ENCODE measurements around the gene PCNP.
"Not testable (repeated sequence)": the region's sequence is repeated elsewhere in the genome, so short reads cannot be mapped to it uniquely, and the experiment has no call there.

PCNP gene

GRCh38 chr3:101623656-101624055 lies 49.7 kb downstream of the PCNP start:
- DNase-seq (ENCODE audit: low read depth) = no peak
- TF ChIP-seq CTCF (IDR thresholded peaks at IDR 0.05; ENCODE audit: insufficient read depth, low read depth, low read length, missing control alignments) = no peak
- H3K4me3 ChIP-seq (ENCODE audit: low read depth, low read length) = no peak overlapping the region

GRCh38 chr3:101624857-101625256 lies 50.9 kb downstream of the PCNP start:
- DNase-seq (ENCODE audit: low read depth) = no peak
- TF ChIP-seq CTCF (IDR thresholded peaks at IDR 0.05; ENCODE audit: insufficient read depth, low read depth, low read length, missing control alignments) = no peak
- no peak overlapping the region for H3K4me3 ChIP-seq (ENCODE audit: low read depth, low read length)

DNA sequence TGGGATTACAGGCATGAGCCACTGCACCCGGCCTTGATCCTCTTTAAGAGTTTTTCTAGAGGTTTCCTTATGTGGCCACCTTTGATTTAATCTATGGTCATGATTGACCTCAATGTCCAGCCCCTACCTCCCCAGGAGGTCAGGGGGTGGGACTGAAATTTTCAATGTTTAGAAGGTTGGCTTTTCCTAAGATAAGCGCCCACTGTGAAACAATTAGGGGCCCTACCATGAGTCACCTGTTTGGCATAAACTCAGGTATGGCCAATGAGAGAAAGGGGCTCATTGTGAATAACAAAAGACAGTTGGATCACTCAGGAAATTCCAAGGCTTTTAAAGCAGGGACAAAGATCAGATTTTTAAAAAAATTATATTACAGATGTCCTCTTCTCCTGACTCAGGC lies 51.9 kb downstream of the PCNP start:
- no peak for TF ChIP-seq CTCF (IDR thresholded peaks at IDR 0.05; ENCODE audit: insufficient read depth, low read depth, low read length, missing control alignments)
- no peak for DNase-seq (ENCODE audit: low read depth)
- H3K4me3 ChIP-seq (ENCODE audit: low read depth, low read length) = no peak overlapping the region

DNA sequence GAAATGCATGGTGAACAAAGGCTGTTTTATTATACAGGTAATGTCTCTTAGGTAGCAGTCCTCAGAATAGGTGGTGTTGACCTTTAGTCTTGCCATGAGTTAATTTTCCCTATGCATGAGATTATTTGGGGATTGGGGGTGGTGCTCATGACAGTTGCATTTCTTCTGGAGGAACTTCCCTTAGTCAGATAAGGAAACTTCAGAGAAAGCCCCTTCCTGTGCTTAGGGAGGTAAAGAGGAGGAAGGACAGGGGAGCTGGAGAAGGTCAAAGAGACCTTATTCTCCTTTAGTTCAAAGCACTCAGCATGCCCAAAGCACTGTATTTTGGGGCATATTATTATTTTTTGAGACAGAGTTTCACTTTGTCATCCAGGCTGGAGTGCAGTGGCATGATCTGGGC lies 55.2 kb downstream of the PCNP start:
- DNase-seq (ENCODE audit: low read depth) = no peak
- TF ChIP-seq CTCF (IDR thresholded peaks at IDR 0.05; ENCODE audit: insufficient read depth, low read depth, low read length, missing control alignments) = no peak
- no peak overlapping the region for H3K4me3 ChIP-seq (ENCODE audit: low read depth, low read length)

DNA sequence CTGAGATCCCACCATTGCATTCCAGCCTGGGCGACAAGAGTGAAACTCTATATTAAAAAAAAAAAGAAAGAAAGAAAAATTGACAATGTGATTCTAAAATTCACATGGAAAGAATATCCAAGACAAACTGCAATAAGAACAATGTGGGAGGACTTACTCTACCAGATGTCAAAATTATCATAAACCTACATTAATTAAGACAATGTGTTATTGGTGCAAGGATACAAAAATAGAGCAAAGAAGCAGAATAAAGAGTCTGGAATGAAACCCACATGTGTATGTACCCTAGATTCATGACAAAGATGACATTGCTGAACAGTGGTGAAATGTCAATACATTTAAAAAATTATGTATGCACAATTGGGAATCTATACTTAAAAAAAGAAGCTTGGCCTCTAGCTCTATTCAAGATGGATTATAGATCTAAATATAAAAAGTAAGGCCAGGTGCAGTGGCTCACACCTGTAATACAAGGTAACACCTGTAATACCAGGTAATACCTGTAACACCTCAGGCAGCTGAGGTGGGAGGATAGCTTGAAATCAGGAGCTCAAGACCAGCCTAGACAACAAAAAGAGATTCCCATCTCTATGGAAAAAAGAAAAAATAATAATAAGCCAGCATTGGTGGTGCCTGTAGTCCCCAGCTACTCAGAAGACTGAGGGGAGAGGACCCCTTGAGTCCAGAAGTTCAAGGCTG lies 57.3 kb downstream of the PCNP start:
- no peak for DNase-seq (ENCODE audit: low read depth)
- TF ChIP-seq CTCF (IDR thresholded peaks at IDR 0.05; ENCODE audit: insufficient read depth, low read depth, low read length, missing control alignments) = no peak
- no peak overlapping the region for H3K4me3 ChIP-seq (ENCODE audit: low read depth, low read length)

- H3K4me3 ChIP-seq (ENCODE audit: low read depth, low read length); DNase-seq (ENCODE audit: low read depth): not testable (repeated sequence)
Measured at GRCh38 chr3:101631959-101632358, 58.0 kb downstream of the PCNP start.

- DNase-seq (ENCODE audit: low read depth) = no peak
- H3K4me3 ChIP-seq (ENCODE audit: low read depth, low read length) = no peak overlapping the region
- TF ChIP-seq CTCF (IDR thresholded peaks at IDR 0.05; ENCODE audit: insufficient read depth, low read depth, low read length, missing control alignments) = no peak
Measured at GRCh38 chr3:101632586-101632985, 58.6 kb downstream of the PCNP start.
